ENCODE results near the gene PARD3B. TPM values are rescaled to one million over a fixed set of nuclear protein-coding genes. Genes with fewer than 3 reads are reported as not detected.

Gene PARD3B
- total and polyA plus RNA-seq, 8 donors: 1.8 to 42.6 (median 15.1) TPM

GRCh38 chr2:204732019-204732418 is 186.7 kb downstream of the PARD3B start:
- intact Hi-C loops (cut with DNase I; ENCODE audit: low total_unique reads): no loop called here
- H3K4me3 ChIP-seq: no peak overlapping the region
- H3K36me3 ChIP-seq: no peaks in the 10 kb centered on the region
- H3K27me3 ChIP-seq: no peaks in the 10 kb centered on the region
- H3K9me3 ChIP-seq: peaks cover 0 to 3% (median 0%) of the 10 kb centered on the region in 4 donors
- 13 to 43% (median 20%) methylated on average over 3 of the region's 3 CpGs for whole genome bisulfite sequencing, 5 donors
- H3K4me1 ChIP-seq: peaks cover 0 to 12% (median 4%) of the 10 kb centered on the region in 4 donors
- TF ChIP-seq, protein P1, sequence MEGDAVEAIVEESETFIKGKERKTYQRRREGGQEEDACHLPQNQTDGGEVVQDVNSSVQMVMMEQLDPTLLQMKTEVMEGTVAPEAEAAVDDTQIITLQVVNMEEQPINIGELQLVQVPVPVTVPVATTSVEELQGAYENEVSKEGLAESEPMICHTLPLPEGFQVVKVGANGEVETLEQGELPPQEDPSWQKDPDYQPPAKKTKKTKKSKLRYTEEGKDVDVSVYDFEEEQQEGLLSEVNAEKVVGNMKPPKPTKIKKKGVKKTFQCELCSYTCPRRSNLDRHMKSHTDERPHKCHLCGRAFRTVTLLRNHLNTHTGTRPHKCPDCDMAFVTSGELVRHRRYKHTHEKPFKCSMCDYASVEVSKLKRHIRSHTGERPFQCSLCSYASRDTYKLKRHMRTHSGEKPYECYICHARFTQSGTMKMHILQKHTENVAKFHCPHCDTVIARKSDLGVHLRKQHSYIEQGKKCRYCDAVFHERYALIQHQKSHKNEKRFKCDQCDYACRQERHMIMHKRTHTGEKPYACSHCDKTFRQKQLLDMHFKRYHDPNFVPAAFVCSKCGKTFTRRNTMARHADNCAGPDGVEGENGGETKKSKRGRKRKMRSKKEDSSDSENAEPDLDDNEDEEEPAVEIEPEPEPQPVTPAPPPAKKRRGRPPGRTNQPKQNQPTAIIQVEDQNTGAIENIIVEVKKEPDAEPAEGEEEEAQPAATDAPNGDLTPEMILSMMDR (IDR thresholded peaks at IDR 0.05): no peak
- peak in 1 of 2 donors; percentile 18 for DNase-seq
- H3K27ac ChIP-seq: no peak overlapping the region

DNA sequence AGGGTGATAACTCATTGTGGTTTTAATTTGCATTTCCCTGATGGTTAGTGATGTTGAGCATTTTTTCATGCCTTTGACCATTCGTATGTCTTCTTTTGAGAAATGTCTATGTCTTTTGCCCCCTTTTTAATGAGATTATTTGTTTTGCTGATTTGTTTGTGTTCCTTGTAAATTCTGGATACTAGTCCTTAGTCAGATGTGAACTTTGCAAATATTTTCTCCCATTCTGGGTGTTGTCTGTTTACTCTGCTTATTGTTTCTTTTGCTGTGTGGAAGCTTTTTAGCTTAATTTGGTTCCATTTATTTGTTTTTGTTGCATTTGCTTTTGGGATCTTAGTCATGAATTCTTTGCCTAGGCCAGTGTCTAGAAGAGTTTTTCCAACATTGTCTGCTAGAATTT is 192.0 kb downstream of the PARD3B start:
- Histone ChIP-seq H3K27me3 (no peaks in the 10 kb centered on the region), H3K27ac (no peak overlapping the region), H3K4me1 (peaks cover 0 to 6% (median 3%) of the 10 kb centered on the region in 4 donors), H3K9me3 (peaks cover 4 to 18% (median 9%) of the 10 kb centered on the region in 4 donors), H3K4me3 (no peak overlapping the region), H3K36me3 (no peaks in the 10 kb centered on the region)
- intact Hi-C loops (cut with DNase I; ENCODE audit: low total_unique reads): no loop called here
- TF ChIP-seq EP300 (IDR thresholded peaks at IDR 0.05) (no peak), POLR2A (IDR thresholded peaks at IDR 0.05) (no peak), POLR2AphosphoS5 (IDR thresholded peaks at IDR 0.05) (no peak)
- TF ChIP-seq, protein P1 (IDR thresholded peaks at IDR 0.05): no peak
- DNase-seq: no peak
- WGBS, 5 donors: 87 to 95% (median 92%) methylated on average over 1 of the region's 1 CpG

DNA sequence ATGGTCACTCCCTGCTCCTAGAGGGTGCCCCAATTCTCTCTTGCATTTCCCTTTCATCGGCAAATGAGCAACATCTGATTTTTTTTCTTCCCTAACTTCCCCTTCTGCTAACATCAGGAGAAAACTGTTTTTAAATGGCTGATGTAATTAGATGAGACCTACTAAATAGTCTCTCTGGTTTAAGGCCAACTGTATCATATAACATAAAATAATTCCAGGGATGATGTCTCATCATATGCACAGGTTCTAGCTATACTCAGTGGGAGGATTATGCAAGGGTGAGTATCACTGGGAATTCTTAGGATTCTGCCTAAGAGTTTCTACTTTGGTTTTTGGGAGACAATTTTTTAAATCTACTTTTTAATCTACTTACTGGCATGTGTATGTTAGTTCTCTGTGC is 193.4 kb downstream of the PARD3B start:
- intact Hi-C loops (cut with DNase I; ENCODE audit: low total_unique reads): no loop called here
- TF ChIP-seq EP300 (IDR thresholded peaks at IDR 0.05) (no peak), POLR2AphosphoS5 (IDR thresholded peaks at IDR 0.05) (no peak), POLR2A (IDR thresholded peaks at IDR 0.05) (no peak)
- TF ChIP-seq, protein P1 (IDR thresholded peaks at IDR 0.05): no peak
- no peaks in the 10 kb centered on the region for H3K27me3 ChIP-seq
- H3K4me1 ChIP-seq: no peaks in the 10 kb centered on the region
- H3K4me3 ChIP-seq: no peak overlapping the region
- H3K27ac ChIP-seq: no peak overlapping the region
- peaks cover 4 to 18% (median 9%) of the 10 kb centered on the region in 4 donors for H3K9me3 ChIP-seq
- no peak for DNase-seq
- 84 to 92% (median 88%) methylated on average over 1 of the region's 1 CpG for WGBS, 5 donors
- no peaks in the 10 kb centered on the region for H3K36me3 ChIP-seq

GRCh38 chr2:204743393-204743960 is 198.2 kb downstream of the PARD3B start:
- WGBS, 5 donors: 59 to 82% (median 77%) methylated on average over 2 of the region's 2 CpGs
- no peak for TF ChIP-seq POLR2AphosphoS5 (IDR thresholded peaks at IDR 0.05)
- no peak for TF ChIP-seq EP300 (IDR thresholded peaks at IDR 0.05)
- TF ChIP-seq POLR2A (IDR thresholded peaks at IDR 0.05): no peak
- TF ChIP-seq, protein P1 (IDR thresholded peaks at IDR 0.05): no peak
- H3K36me3 ChIP-seq: no peaks in the 10 kb centered on the region

More at GRCh38 chr2:204743393-204743960, 198.2 kb downstream of the PARD3B start:
- Histone ChIP-seq H3K4me1 (no peaks in the 10 kb centered on the region), H3K4me3 (no peak overlapping the region), H3K9me3 (peaks cover 4 to 10% (median 4%) of the 10 kb centered on the region in 4 donors), H3K27ac (no peak overlapping the region), H3K27me3 (no peaks in the 10 kb centered on the region)
- intact Hi-C loops (cut with DNase I; ENCODE audit: low total_unique reads): no loop called here
- no peak for DNase-seq

Data from stomach (tissue), 9 donors.